ENCODE measurements around the gene DNAJC5G. TPM values are rescaled to one million over a fixed set of nuclear protein-coding genes. Genes with fewer than 3 reads are reported as not detected.

DNAJC5G gene
- total RNA-seq, 1 experiment from 2014 or later, result not detected

DNA sequence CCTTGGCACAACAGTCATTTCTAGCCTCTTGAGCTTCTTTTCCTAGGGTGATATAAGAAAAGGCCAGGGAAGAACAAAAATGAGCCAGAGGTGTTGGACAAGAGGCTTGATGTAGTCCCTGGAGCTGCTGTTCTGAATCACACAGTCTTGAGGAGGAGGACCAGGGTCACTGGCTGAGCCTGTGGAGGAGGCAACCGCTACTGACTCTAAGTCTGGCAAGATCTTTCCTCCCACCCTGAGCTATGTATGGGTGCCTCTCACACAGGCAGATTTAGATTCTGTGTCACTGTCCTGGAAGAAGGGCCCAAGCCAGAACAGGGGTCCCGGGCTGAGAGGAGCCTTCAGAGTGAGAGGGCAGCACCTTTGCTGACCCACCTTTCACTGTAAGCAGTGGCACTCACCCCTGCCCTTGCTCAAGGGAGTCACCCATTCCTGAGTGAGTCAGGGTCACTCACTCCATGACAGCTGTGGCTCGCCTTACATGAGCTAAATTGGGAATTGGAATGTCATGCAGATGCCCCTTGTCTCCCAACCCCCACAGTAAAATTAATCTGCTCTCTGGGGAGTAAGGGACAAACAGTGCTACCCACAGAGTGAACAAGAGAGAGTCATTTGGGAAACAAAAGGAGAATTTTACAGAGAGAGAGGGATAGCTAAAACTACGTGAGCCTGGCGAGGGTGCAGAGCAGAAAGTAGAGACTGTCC lies 6.8 kb downstream of the DNAJC5G start, which contains the start of gene TRIM54:
TRIM54 (plus strand) TSS at position 575 of the 705 bp plus-strand sequence. CDS start 303 bp downstream, outside the sequence.
- peak within 1 kb of the TSS; percentile 29; the same call in 1 of the 2 replicates for H3K27ac ChIP-seq (ENCODE audit: low read length)

DNA sequence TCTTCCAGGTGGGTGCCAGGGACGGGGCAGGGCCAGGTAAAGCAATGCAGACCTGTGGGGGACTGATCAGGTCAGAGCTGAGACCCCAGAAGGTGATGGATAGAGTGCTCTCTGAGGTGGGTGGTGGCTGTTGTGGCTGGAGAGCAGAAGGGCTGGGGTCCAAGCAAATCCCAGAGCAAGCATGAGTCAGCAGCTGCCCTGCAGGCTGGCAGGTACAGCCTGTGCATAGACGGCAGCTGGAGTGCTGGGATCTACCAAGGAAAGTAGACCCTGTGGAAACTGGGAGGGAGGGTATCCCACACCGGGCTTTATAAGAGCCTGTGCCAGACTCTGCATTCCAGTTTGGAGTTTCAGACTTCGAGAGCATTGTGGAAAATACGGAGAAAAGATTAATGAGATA lies 7.7 kb downstream of the DNAJC5G start:
- DNase-seq, result peak; percentile 53
- 0 out of 2 replicates have a peak overlapping the region, but pooled peaks have one; percentile 29 for H3K27ac ChIP-seq (ENCODE audit: low read length)

More for the DNA sequence above, 6.8 kb downstream of the DNAJC5G start, which contains the start of gene TRIM54:
- Histone ChIP-seq H3K9me2 (replicated peaks; ENCODE audit: low read length) (no peaks in the 10 kb centered on the region), H3K79me2 (ENCODE audit: low read length) (no peaks in the 10 kb centered on the region), H3K36me3 (ENCODE audit: low read depth, low read length) (no peaks in the 10 kb centered on the region), H2AFZ (ENCODE audit: low read length) (peak within 1 kb of the TSS; percentile 59), H3K4me1 (ENCODE audit: insufficient read depth, low read length) (peaks cover 20% of the 10 kb centered on the region), H3K9me3 (ENCODE audit: low read length) (no peaks in the 10 kb centered on the region), H3K9ac (ENCODE audit: low read length) (no peak within 1 kb of the TSS), H3K27me3 (ENCODE audit: low read length) (no peaks in the 10 kb centered on the region), H4K20me1 (ENCODE audit: low read length) (no peaks in the 10 kb centered on the region), H3F3A (ENCODE audit: low read length, unreplicated experiment) (no peaks in the 10 kb centered on the region), H3K4me3 (ENCODE audit: low read length) (no peak within 1 kb of the TSS), H3K4me2 (ENCODE audit: low read length) (peak within 1 kb of the TSS; percentile 32)
- intact Hi-C loops (cut with micrococcal nuclease), result loop anchor here (5.0 kb wide), 1 partner anchor 70 kb away; the partner anchor contains the start of genes ATRAID and SLC5A6
- ChIA-PET POLR2A (ENCODE audit: unreplicated experiment) (interaction anchor here (0.6 kb wide), 1 partner anchor 70 kb away, joined by 3 read pairs; the partner anchor contains the start of genes ATRAID and SLC5A6), CTCF (no interaction called here)
- TF ChIP-seq EZH2 (IDR thresholded peaks at IDR 0.05; ENCODE audit: low read length, unreplicated experiment), result no peak
- no peak for TF ChIP-seq CTCF (conservative IDR thresholded peaks at IDR 0.05; ENCODE audit: low read depth, low read length)
- TF ChIP-seq EZH2phosphoT487 (IDR thresholded peaks at IDR 0.05; ENCODE audit: borderline replicate concordance, low read length), result no peak
- DNase-seq, result peak; percentile 49
- BruUV-seq (replicated peaks), result no TSS peak
- peak; percentile 44 for ATAC-seq

More for the DNA sequence above, 7.7 kb downstream of the DNAJC5G start:
- no peaks in the 10 kb centered on the region for H3K9me3 ChIP-seq (ENCODE audit: low read length)
- ATAC-seq, result peak; percentile 70
- intact Hi-C loops (cut with micrococcal nuclease), result loop anchor here (5.0 kb wide), 1 partner anchor 71 kb away; the partner anchor contains the start of genes ATRAID and SLC5A6
- no peaks in the 10 kb centered on the region for H3K27me3 ChIP-seq (ENCODE audit: low read length)
- no peak overlapping the region for H3K4me3 ChIP-seq (ENCODE audit: low read length)
- H3K4me2 ChIP-seq (ENCODE audit: low read length), result peak overlapping the region; percentile 32
- no peaks in the 10 kb centered on the region for H3K9me2 ChIP-seq (replicated peaks; ENCODE audit: low read length)
- H3K79me2 ChIP-seq (ENCODE audit: low read length), result no peaks in the 10 kb centered on the region
- no peaks in the 10 kb centered on the region for H4K20me1 ChIP-seq (ENCODE audit: low read length)
- no peaks in the 10 kb centered on the region for H3F3A ChIP-seq (ENCODE audit: low read length, unreplicated experiment)
- no peaks in the 10 kb centered on the region for H3K36me3 ChIP-seq (ENCODE audit: low read depth, low read length)
- H2AFZ ChIP-seq (ENCODE audit: low read length), result peak overlapping the region; percentile 59
- TF ChIP-seq EZH2 (IDR thresholded peaks at IDR 0.05; ENCODE audit: low read length, unreplicated experiment) (no peak), EZH2phosphoT487 (IDR thresholded peaks at IDR 0.05; ENCODE audit: borderline replicate concordance, low read length) (no peak), CTCF (conservative IDR thresholded peaks at IDR 0.05; ENCODE audit: low read depth, low read length) (no peak)
- BruUV-seq (replicated peaks), result no TSS peak
- peaks cover 20% of the 10 kb centered on the region for H3K4me1 ChIP-seq (ENCODE audit: insufficient read depth, low read length)
- no peak overlapping the region for H3K9ac ChIP-seq (ENCODE audit: low read length)
- ChIA-PET CTCF (interaction anchor here (0.5 kb wide), 1 partner anchor 15 kb away, joined by 3 read pairs; no protein-coding TSS in a partner anchor), POLR2A (ENCODE audit: unreplicated experiment) (interaction anchor here (0.6 kb wide), 1 partner anchor 20 kb away, joined by 5 read pairs; no protein-coding TSS in a partner anchor)

Data from PC-3 (cell line).